ENCODE data around the gene ZNF43. TPM values are rescaled to one million over a fixed set of nuclear protein-coding genes. Genes with fewer than 3 reads are reported as not detected.
"Not testable (repeated sequence)": the region's sequence is repeated elsewhere in the genome, so short reads cannot be mapped to it uniquely, and the experiment has no call there.

The ZNF43 gene
- total RNA-seq, 1 experiment from 2014 or later, result 0.34 TPM

DNA sequence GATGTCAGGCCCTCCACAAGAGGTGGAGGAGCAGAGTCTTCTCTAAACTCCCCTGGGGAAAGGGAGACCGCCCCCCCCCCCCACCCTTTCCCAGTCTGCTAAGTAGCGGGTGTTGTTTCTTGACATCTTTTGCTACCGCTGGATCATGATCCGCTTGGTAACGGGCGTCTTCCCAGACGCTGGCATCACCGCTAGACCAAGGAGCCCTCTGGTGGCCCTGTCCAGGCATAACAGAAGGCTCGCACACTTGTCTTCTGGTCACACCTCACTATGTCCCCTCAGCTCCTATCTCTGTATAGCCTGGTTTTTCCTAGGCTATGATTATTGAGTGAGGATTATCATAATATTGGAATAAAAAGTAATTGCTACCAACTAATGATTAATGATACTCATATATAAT lies 44.8 kb upstream of the ZNF43 start:
- H3K27ac ChIP-seq (ENCODE audit: low read depth, low read length); POLR2A ChIA-PET; H3K79me2 ChIP-seq (ENCODE audit: insufficient read depth, low read length); H2AFZ ChIP-seq (ENCODE audit: low read depth, low read length, poor library complexity, severe bottlenecking); H3K27me3 ChIP-seq (ENCODE audit: insufficient read depth, low read length); BruUV-seq (replicated peaks); H3K9me2 ChIP-seq (ENCODE audit: insufficient read depth); H3K36me3 ChIP-seq (ENCODE audit: control insufficient read depth in 1 of 2, insufficient read depth in 2 of 2, low read length in 2 of 2); ATAC-seq; H4K20me1 ChIP-seq (ENCODE audit: insufficient read depth); H3K4me2 ChIP-seq (ENCODE audit: low read length); DNase-seq (ENCODE audit: low read depth, low spot score); H3K4me3 ChIP-seq (replicated peaks in 1 of 2; ENCODE audit: low read depth in 1 of 2, low read length in 2 of 2); H3K4me1 ChIP-seq (ENCODE audit: control insufficient read depth in 1 of 2, insufficient read depth in 2 of 2, low read length in 2 of 2); CTCF ChIA-PET; H3K9ac ChIP-seq (ENCODE audit: low read length): not testable (repeated sequence)
- H3K9me3 ChIP-seq (ENCODE audit: control insufficient read depth in 1 of 2, insufficient read depth in 1 of 2, low read depth in 1 of 2, low read length in 2 of 2), result peaks cover 0 to 29% of the 10 kb centered on the region in 2 experiments; a peak in 2 of 4 replicates
- RAD21 ChIA-PET (ENCODE audit: low non-redundant PET in 1 of 2, low total read pairs in 2 of 2, uncharacterized antibody in 2 of 2, unreplicated experiment in 2 of 2), result interaction anchor here in 1 of 2 experiments (0.7 kb wide), 1 partner anchor 1049 kb away, joined by 3 read pairs; no protein-coding TSS in a partner anchor
- intact Hi-C loops (cut with micrococcal nuclease), result loop anchor here (10.0 kb wide), 1 partner anchor 676 kb away; no protein-coding TSS in a partner anchor

DNA sequence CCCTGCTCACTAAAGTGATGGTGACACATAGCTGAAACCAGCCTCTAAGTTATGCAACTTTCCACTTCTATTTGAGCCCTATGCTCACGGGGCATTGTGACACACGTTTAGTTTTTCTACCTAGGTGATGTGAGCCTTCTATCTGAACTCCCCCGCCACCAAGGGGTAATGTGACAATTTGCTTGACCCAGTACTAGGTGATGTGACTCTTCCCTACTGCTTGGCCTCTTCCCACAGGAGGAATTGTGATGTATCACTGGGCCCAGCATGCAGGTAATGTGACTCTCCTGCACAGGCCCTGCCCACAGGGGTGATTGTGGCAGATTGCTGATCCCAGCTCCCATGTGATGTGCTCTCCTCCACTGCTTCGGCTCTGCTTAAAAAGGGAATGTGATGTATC lies 42.7 kb upstream of the ZNF43 start:
- no peaks in the 10 kb centered on the region for H3K79me2 ChIP-seq (ENCODE audit: insufficient read depth, low read length)
- H3K9me3 ChIP-seq (ENCODE audit: control insufficient read depth in 1 of 2, insufficient read depth in 1 of 2, low read depth in 1 of 2, low read length in 2 of 2), result peaks cover 0 to 26% of the 10 kb centered on the region in 2 experiments; a peak in 2 of 4 replicates
- H3K9me2 ChIP-seq (ENCODE audit: insufficient read depth), result no peaks in the 10 kb centered on the region
- intact Hi-C loops (cut with micrococcal nuclease), result no loop called here
- BruUV-seq (replicated peaks), result no TSS peak
- DNase-seq (ENCODE audit: low read depth, low spot score) (no peak), ATAC-seq (no peak)
- H3K4me3 ChIP-seq (replicated peaks in 1 of 2; ENCODE audit: low read depth in 1 of 2, low read length in 2 of 2), result no peak overlapping the region
- no peak overlapping the region for H3K4me2 ChIP-seq (ENCODE audit: low read length)
- H3K27ac ChIP-seq (ENCODE audit: low read depth, low read length), result no peak overlapping the region
- POLR2A ChIA-PET, result no interaction called here
- no peaks in the 10 kb centered on the region for H3K4me1 ChIP-seq (ENCODE audit: control insufficient read depth in 1 of 2, insufficient read depth in 2 of 2, low read length in 2 of 2)
- no peak overlapping the region for H3K9ac ChIP-seq (ENCODE audit: low read length)
- no peaks in the 10 kb centered on the region for H3K36me3 ChIP-seq (ENCODE audit: control insufficient read depth in 1 of 2, insufficient read depth in 2 of 2, low read length in 2 of 2)
- CTCF ChIA-PET, result no interaction called here
- no peaks in the 10 kb centered on the region for H3K27me3 ChIP-seq (ENCODE audit: insufficient read depth, low read length)
- no peak overlapping the region for H2AFZ ChIP-seq (ENCODE audit: low read depth, low read length, poor library complexity, severe bottlenecking)
- H4K20me1 ChIP-seq (ENCODE audit: insufficient read depth), result no peaks in the 10 kb centered on the region
- RAD21 ChIA-PET (ENCODE audit: low non-redundant PET in 1 of 2, low total read pairs in 2 of 2, uncharacterized antibody in 2 of 2, unreplicated experiment in 2 of 2), result no interaction called here
- TF ChIP-seq, protein P1, sequence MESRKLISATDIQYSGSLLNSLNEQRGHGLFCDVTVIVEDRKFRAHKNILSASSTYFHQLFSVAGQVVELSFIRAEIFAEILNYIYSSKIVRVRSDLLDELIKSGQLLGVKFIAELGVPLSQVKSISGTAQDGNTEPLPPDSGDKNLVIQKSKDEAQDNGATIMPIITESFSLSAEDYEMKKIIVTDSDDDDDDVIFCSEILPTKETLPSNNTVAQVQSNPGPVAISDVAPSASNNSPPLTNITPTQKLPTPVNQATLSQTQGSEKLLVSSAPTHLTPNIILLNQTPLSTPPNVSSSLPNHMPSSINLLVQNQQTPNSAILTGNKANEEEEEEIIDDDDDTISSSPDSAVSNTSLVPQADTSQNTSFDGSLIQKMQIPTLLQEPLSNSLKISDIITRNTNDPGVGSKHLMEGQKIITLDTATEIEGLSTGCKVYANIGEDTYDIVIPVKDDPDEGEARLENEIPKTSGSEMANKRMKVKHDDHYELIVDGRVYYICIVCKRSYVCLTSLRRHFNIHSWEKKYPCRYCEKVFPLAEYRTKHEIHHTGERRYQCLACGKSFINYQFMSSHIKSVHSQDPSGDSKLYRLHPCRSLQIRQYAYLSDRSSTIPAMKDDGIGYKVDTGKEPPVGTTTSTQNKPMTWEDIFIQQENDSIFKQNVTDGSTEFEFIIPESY (IDR thresholded peaks at IDR 0.05; ENCODE audit: extremely low read depth, insufficient replicate concordance, low read length), result no peak
- TF ChIP-seq, protein P2, sequence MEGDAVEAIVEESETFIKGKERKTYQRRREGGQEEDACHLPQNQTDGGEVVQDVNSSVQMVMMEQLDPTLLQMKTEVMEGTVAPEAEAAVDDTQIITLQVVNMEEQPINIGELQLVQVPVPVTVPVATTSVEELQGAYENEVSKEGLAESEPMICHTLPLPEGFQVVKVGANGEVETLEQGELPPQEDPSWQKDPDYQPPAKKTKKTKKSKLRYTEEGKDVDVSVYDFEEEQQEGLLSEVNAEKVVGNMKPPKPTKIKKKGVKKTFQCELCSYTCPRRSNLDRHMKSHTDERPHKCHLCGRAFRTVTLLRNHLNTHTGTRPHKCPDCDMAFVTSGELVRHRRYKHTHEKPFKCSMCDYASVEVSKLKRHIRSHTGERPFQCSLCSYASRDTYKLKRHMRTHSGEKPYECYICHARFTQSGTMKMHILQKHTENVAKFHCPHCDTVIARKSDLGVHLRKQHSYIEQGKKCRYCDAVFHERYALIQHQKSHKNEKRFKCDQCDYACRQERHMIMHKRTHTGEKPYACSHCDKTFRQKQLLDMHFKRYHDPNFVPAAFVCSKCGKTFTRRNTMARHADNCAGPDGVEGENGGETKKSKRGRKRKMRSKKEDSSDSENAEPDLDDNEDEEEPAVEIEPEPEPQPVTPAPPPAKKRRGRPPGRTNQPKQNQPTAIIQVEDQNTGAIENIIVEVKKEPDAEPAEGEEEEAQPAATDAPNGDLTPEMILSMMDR (IDR thresholded peaks at IDR 0.05 in 2 of 3, conservative IDR thresholded peaks at IDR 0.05 in 1 of 3; ENCODE audit: borderline replicate concordance in 1 of 3, insufficient read depth in 1 of 3, low read depth in 2 of 3, low read length in 2 of 3), result no peak
- TF ChIP-seq JUND (IDR thresholded peaks at IDR 0.05), result no peak
- no peak for TF ChIP-seq ZFX (IDR thresholded peaks at IDR 0.05)
- TF ChIP-seq ZNF274 (IDR thresholded peaks at IDR 0.05; ENCODE audit: low read depth, low read length), result no peak
- TF ChIP-seq, protein P3, sequence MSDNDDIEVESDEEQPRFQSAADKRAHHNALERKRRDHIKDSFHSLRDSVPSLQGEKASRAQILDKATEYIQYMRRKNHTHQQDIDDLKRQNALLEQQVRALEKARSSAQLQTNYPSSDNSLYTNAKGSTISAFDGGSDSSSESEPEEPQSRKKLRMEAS (IDR thresholded peaks at IDR 0.05), result no peak
- no peak for TF ChIP-seq SP1 (IDR thresholded peaks at IDR 0.05; ENCODE audit: low read depth)
- TF ChIP-seq RAD21 (IDR thresholded peaks at IDR 0.05; ENCODE audit: low read depth), result no peak
- TF ChIP-seq, protein P4, sequence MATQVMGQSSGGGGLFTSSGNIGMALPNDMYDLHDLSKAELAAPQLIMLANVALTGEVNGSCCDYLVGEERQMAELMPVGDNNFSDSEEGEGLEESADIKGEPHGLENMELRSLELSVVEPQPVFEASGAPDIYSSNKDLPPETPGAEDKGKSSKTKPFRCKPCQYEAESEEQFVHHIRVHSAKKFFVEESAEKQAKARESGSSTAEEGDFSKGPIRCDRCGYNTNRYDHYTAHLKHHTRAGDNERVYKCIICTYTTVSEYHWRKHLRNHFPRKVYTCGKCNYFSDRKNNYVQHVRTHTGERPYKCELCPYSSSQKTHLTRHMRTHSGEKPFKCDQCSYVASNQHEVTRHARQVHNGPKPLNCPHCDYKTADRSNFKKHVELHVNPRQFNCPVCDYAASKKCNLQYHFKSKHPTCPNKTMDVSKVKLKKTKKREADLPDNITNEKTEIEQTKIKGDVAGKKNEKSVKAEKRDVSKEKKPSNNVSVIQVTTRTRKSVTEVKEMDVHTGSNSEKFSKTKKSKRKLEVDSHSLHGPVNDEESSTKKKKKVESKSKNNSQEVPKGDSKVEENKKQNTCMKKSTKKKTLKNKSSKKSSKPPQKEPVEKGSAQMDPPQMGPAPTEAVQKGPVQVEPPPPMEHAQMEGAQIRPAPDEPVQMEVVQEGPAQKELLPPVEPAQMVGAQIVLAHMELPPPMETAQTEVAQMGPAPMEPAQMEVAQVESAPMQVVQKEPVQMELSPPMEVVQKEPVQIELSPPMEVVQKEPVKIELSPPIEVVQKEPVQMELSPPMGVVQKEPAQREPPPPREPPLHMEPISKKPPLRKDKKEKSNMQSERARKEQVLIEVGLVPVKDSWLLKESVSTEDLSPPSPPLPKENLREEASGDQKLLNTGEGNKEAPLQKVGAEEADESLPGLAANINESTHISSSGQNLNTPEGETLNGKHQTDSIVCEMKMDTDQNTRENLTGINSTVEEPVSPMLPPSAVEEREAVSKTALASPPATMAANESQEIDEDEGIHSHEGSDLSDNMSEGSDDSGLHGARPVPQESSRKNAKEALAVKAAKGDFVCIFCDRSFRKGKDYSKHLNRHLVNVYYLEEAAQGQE (IDR thresholded peaks at IDR 0.05; ENCODE audit: low read depth), result no peak
- TF ChIP-seq FOSL1 (IDR thresholded peaks at IDR 0.05; ENCODE audit: low read depth), result no peak
- TF ChIP-seq EGR1 (IDR thresholded peaks at IDR 0.05; ENCODE audit: low read depth), result no peak
- TF ChIP-seq, protein P5, sequence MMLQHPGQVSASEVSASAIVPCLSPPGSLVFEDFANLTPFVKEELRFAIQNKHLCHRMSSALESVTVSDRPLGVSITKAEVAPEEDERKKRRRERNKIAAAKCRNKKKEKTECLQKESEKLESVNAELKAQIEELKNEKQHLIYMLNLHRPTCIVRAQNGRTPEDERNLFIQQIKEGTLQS (IDR thresholded peaks at IDR 0.05), result no peak
- TF ChIP-seq POLR2AphosphoS5 (IDR thresholded peaks at IDR 0.05; ENCODE audit: low read depth, low read length), result no peak

Data from HCT116 (cell line).